K562 (cell line): ENCODE data around the gene ADAMTS6. TPM values are rescaled to one million over a fixed set of nuclear protein-coding genes. Genes with fewer than 3 reads are reported as not detected.

Experiments used
- ARID1B ChIP-seq: fragments of 450-650 bp; IDR thresholded peaks from 2 replicates; pipeline ENCODE4 v1.6.1; 2016; ENCODE audit warnings: antibody characterized with exemption, mild to moderate bottlenecking, inconsistent platforms
- FOXA3 ChIP-seq, 2 experiments: fragments of 450-650 bp in 1 of 2; sonication (generic) in 1 of 2; formaldehyde crosslinking; IDR thresholded peaks in 1 of 2; conservative IDR thresholded peaks in 1 of 2; 2 replicates each; pipeline versions ENCODE4 v1.4.0 to v1.8.0; 2020 to 2022; ENCODE audit warnings: mild to moderate bottlenecking in 2 of 2, missing genetic modification reagents in 1 of 2
- KDM2B ChIP-seq: fragments of 250-450 bp; sonication (Bioruptor Pico); IDR thresholded peaks from 2 replicates; pipeline ENCODE4 v1.8.0; 2021; ENCODE audit warnings: mild to moderate bottlenecking, moderate library complexity
- MAX ChIP-seq: sonication (generic); formaldehyde crosslinking; IDR thresholded peaks from 2 replicates; pipeline ENCODE4 v1.9.0; 2022; ENCODE audit warnings: mild to moderate bottlenecking, missing genetic modification reagents
- NR1H2 ChIP-seq: sonication (generic); formaldehyde crosslinking; IDR thresholded peaks from 2 replicates; pipeline ENCODE4 v1.4.0; 2020; ENCODE audit warnings: mild to moderate bottlenecking, missing genetic modification reagents
- TAF7 ChIP-seq: fragments of 450-650 bp; IDR thresholded peaks from 2 replicates; pipeline ENCODE4 v1.6.1; 2016; ENCODE audit warnings: missing genetic modification characterization, missing compliant biosample characterization
- ZBTB40 ChIP-seq, 2 experiments: fragments of 450-650 bp in 1 of 2; sonication (generic) in 1 of 2; formaldehyde crosslinking in 1 of 2; IDR thresholded peaks; 2 replicates each; pipeline versions ENCODE4 v1.7.1 to v1.9.0; 2016 to 2022; ENCODE audit warnings: inconsistent platforms in 1 of 2, mild to moderate bottlenecking in 1 of 2, missing genetic modification reagents in 1 of 2
- ZMIZ1 ChIP-seq, 2 experiments: fragments of 150-350 bp in 1 of 2; IDR thresholded peaks; 2 replicates each; pipeline ENCODE4 v1.6.1; 2012 to 2016; ENCODE audit warnings: low read depth in 2 of 2, low read length in 2 of 2, mild to moderate bottlenecking in 1 of 2, moderate library complexity in 1 of 2
- ZNF280B ChIP-seq: fragments of 250-450 bp; sonication (Bioruptor Pico); IDR thresholded peaks from 2 replicates; pipeline ENCODE4 v1.5.1; 2021; ENCODE audit warnings: mild to moderate bottlenecking
- ZNF583 ChIP-seq: fragments of 250-450 bp; sonication (Bioruptor Pico); IDR thresholded peaks from 2 replicates; pipeline ENCODE4 v1.4.0; 2020
- polyA plus RNA-seq, 8 experiments: library from polyadenylated mRNA; depleted of rRNA in 4 of 8; stranded (reverse) in 5 of 8; unstranded in 3 of 8; fragments of >200 nt; fragmentation: Nextera tagmentation in 2 of 8; fragmentation: Illumina TruSeq in 1 of 8; extraction: Ambion mirVana in 2 of 8; extraction: Trizol in 1 of 8; gene quantifications; 2 replicates each; pipeline versions ENCODE4 v1.2.1 to v1.2.3, GENCODE V29; 2011 to 2014; ENCODE audit warnings: inconsistent platforms in 1 of 8, missing spikeins in 1 of 8
- total RNA-seq, 7 experiments: library from RNA; depleted of rRNA in 6 of 7; stranded (reverse); fragments of >200 nt in 6 of 7; fragmentation: Illumina TruSeq in 2 of 7; extraction: Trizol in 2 of 7; gene quantifications; 2 replicates each; pipeline versions ENCODE4 v1.2.1 to v1.2.3, GENCODE V29; 2011 to 2021; ENCODE audit warnings: low replicate concordance in 1 of 7

ADAMTS6 gene
- total and polyA plus RNA-seq, 9 of the 15 experiments (the other 6 are each of a cell fraction or from before 2014, with no cell fraction given), result 0.57 to 5.3 (median 1.5) TPM

GRCh38 chr5:65171645-65172044, 310.1 kb downstream of the ADAMTS6 start (continued):
- no peak for TF ChIP-seq ZBTB40 (IDR thresholded peaks at IDR 0.05)
- TF ChIP-seq ZBTB40 (CRISPR knock-in tag; IDR thresholded peaks at IDR 0.05), result no peak
- TF ChIP-seq TAF7 (tag), result no peak
- no peak for TF ChIP-seq ARID1B
- TF ChIP-seq NR1H2, result no peak
- TF ChIP-seq MAX (CRISPR knock-in tag), result no peak
- TF ChIP-seq ZNF583 (CRISPR knock-in tag), result no peak
- TF ChIP-seq ZNF280B, result no peak
- TF ChIP-seq FOXA3 (CRISPR knock-in tag; conservative IDR thresholded peaks at IDR 0.05 in 1 of 2, IDR thresholded peaks at IDR 0.05 in 1 of 2), result no peak
- no peak for TF ChIP-seq ZMIZ1 (IDR thresholded peaks at IDR 0.05; ENCODE audit: low read depth in 2 of 2, low read length in 2 of 2)
- TF ChIP-seq KDM2B (CRISPR knock-in tag), result no peak
